ENCODE measurements around the gene ZNF383.
"Not testable (repeated sequence)": the region's sequence is repeated elsewhere in the genome, so short reads cannot be mapped to it uniquely, and the experiment has no call there.

DNA sequence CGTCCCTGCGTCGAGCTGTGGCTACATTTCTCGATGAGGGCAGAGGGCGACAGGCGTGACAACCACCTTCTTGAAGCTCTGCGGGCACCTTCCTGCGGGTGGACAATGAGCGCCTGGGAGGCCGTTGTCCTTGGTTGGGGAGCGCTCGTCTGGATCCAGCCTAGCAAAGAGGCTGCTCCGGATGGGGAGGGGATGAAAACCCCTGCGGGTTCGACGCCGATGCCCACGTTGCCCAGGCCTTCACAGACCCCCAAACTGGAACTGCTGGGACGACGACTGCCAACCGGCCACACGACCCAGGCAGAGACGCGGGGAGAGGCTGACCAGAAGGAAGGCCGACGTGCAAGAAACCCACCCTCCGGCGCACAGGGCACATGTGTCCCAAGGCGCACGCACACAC is 62.6 kb downstream of the ZNF383 start:
- TF ChIP-seq, protein P1, sequence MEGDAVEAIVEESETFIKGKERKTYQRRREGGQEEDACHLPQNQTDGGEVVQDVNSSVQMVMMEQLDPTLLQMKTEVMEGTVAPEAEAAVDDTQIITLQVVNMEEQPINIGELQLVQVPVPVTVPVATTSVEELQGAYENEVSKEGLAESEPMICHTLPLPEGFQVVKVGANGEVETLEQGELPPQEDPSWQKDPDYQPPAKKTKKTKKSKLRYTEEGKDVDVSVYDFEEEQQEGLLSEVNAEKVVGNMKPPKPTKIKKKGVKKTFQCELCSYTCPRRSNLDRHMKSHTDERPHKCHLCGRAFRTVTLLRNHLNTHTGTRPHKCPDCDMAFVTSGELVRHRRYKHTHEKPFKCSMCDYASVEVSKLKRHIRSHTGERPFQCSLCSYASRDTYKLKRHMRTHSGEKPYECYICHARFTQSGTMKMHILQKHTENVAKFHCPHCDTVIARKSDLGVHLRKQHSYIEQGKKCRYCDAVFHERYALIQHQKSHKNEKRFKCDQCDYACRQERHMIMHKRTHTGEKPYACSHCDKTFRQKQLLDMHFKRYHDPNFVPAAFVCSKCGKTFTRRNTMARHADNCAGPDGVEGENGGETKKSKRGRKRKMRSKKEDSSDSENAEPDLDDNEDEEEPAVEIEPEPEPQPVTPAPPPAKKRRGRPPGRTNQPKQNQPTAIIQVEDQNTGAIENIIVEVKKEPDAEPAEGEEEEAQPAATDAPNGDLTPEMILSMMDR (IDR thresholded peaks at IDR 0.05; ENCODE audit: insufficient read depth, low read depth, low read length): not testable (repeated sequence)
- not testable (repeated sequence) for TF ChIP-seq EZH2 (IDR thresholded peaks at IDR 0.05; ENCODE audit: insufficient read depth, low read length)
